Measurements from ENCODE around the gene ZNF280C. TPM values are rescaled to one million over a fixed set of nuclear protein-coding genes. Genes with fewer than 3 reads are reported as not detected.
"Not testable (repeated sequence)": the region's sequence is repeated elsewhere in the genome, so short reads cannot be mapped to it uniquely, and the experiment has no call there.

The ZNF280C gene
- total and polyA plus RNA-seq, 7 donors = 0.72 to 4.1 (median 2.8) TPM

GRCh38 chrX:130282151-130282550 lies 13.5 kb upstream of the ZNF280C start:
- DNase-seq = no peak
- intact Hi-C loops (cut with DNase I) = no loop called here
- WGBS, 3 donors = 55 to 76% (median 71%) methylated on average over 3 of the region's 3 CpGs
- H3K27me3 ChIP-seq (ENCODE audit: insufficient read depth in 3 of 3, low read length in 2 of 3) = peaks cover 0 to 2% (median 0%) of the 10 kb centered on the region in 3 donors
- H3K9me3 ChIP-seq = no peaks in the 10 kb centered on the region
- H3K4me3 ChIP-seq = no peak overlapping the region
- H3K36me3 ChIP-seq (ENCODE audit: insufficient read depth in 1 of 2, low read depth in 1 of 2) = no peaks in the 10 kb centered on the region
- H3K4me1 ChIP-seq = no peaks in the 10 kb centered on the region
- no peak for ATAC-seq
- H3K27ac ChIP-seq = no peak overlapping the region
- no peak for TF ChIP-seq CTCF (IDR thresholded peaks at IDR 0.05)

GRCh38 chrX:130280901-130281300 lies 12.2 kb upstream of the ZNF280C start:
- peaks cover 0 to 2% (median 0%) of the 10 kb centered on the region in 3 donors for H3K27me3 ChIP-seq (ENCODE audit: insufficient read depth in 3 of 3, low read length in 2 of 3)
- no peaks in the 10 kb centered on the region for H3K9me3 ChIP-seq
- ATAC-seq (no peak), DNase-seq (no peak)
- intact Hi-C loops (cut with DNase I) = no loop called here
- no peak for TF ChIP-seq CTCF (IDR thresholded peaks at IDR 0.05)
- H3K4me1 ChIP-seq = no peaks in the 10 kb centered on the region
- H3K4me3 ChIP-seq = no peak overlapping the region
- 39 to 68% (median 67%) methylated on average over 3 of the region's 3 CpGs for WGBS, 3 donors
- no peak overlapping the region for H3K27ac ChIP-seq
- no peaks in the 10 kb centered on the region for H3K36me3 ChIP-seq (ENCODE audit: insufficient read depth in 1 of 2, low read depth in 1 of 2)

GRCh38 chrX:130272253-130272652 lies 3.6 kb upstream of the ZNF280C start:
- H3K36me3 ChIP-seq (ENCODE audit: insufficient read depth in 1 of 2, low read depth in 1 of 2); H3K4me1 ChIP-seq; DNase-seq; H3K9me3 ChIP-seq; ATAC-seq; H3K27ac ChIP-seq; H3K4me3 ChIP-seq; H3K27me3 ChIP-seq (ENCODE audit: insufficient read depth in 3 of 3, low read length in 2 of 3); intact Hi-C loops (cut with DNase I): not testable (repeated sequence)
- 59 to 79% (median 70%) methylated on average over 2 of the region's 2 CpGs for WGBS, 3 donors

GRCh38 chrX:130269391-130269790 lies 692 bp upstream of the ZNF280C start:
- WGBS, 3 donors = 94 to 100% (median 99%) methylated on average over 12 of the region's 12 CpGs
- intact Hi-C loops (cut with DNase I); H3K4me1 ChIP-seq; ATAC-seq; DNase-seq; H3K9me3 ChIP-seq; H3K27me3 ChIP-seq (ENCODE audit: insufficient read depth in 3 of 3, low read length in 2 of 3); H3K4me3 ChIP-seq; H3K36me3 ChIP-seq (ENCODE audit: insufficient read depth in 1 of 2, low read depth in 1 of 2); H3K27ac ChIP-seq: not testable (repeated sequence)

GRCh38 chrX:130267956-130268448 lies 697 bp downstream of the ZNF280C start:
- Histone ChIP-seq H3K27ac (peak overlapping the region; percentile 77), H3K9me3 (no peaks in the 10 kb centered on the region), H3K4me1 (peaks cover 5% of the 10 kb centered on the region), H3K36me3 (ENCODE audit: insufficient read depth in 1 of 2, low read depth in 1 of 2) (no peaks in the 10 kb centered on the region), H3K4me3 (peak overlapping the region; percentile 76), H3K27me3 (ENCODE audit: insufficient read depth in 3 of 3, low read length in 2 of 3) (no peaks in the 10 kb centered on the region)
- intact Hi-C loops (cut with DNase I) = no loop called here
- DNase-seq (no peak), ATAC-seq (peak; percentile 7 to 20 (median 10))
- 0 to 32% (median 1%) methylated on average over 12 to 13 of the region's 13 CpGs for WGBS, 3 donors
- TF ChIP-seq CTCF (IDR thresholded peaks at IDR 0.05) = no peak

- TF ChIP-seq CTCF (IDR thresholded peaks at IDR 0.05) = no peak
- H3K27me3 ChIP-seq (ENCODE audit: insufficient read depth in 3 of 3, low read length in 2 of 3) = no peaks in the 10 kb centered on the region
Measured at GRCh38 chrX:130264573-130264972, 4.1 kb downstream of the ZNF280C start.

More at GRCh38 chrX:130264573-130264972, 4.1 kb downstream of the ZNF280C start:
- DNase-seq = no peak
- H3K27ac ChIP-seq = no peak overlapping the region
- no peak overlapping the region for H3K4me3 ChIP-seq
- intact Hi-C loops (cut with DNase I) = no loop called here
- 72 to 96% (median 95%) methylated on average over 2 of the region's 2 CpGs for WGBS, 3 donors
- no peaks in the 10 kb centered on the region for H3K9me3 ChIP-seq
- ATAC-seq = no peak
- no peaks in the 10 kb centered on the region for H3K36me3 ChIP-seq (ENCODE audit: insufficient read depth in 1 of 2, low read depth in 1 of 2)
- peaks cover 5% of the 10 kb centered on the region for H3K4me1 ChIP-seq

All from psoas muscle (tissue), 8 donors.